Right lobe of liver (tissue), 6 donors: ENCODE results near the gene PCIF1. TPM values are rescaled to one million over a fixed set of nuclear protein-coding genes. Genes with fewer than 3 reads are reported as not detected.

Experiments
- ATAC-seq, 4 donors: fragments of 200-7000 bp; cut with Tn5 transposase; one replicate each; pipeline ENCODE4 v1.9.1; 2020; ENCODE audit warnings: mild to moderate bottlenecking in 4 of 4, moderate library complexity in 4 of 4
- DNase-seq, 3 donors: peaks; one replicate each; pipeline ENCODE4 v3.0.0-alpha.2; 2020
- H3K27ac ChIP-seq, 3 donors: fragments of 200-600 bp; one replicate each; pipeline ENCODE4 v1.8.0; 2022
- H3K27me3 ChIP-seq, 2 donors: fragments of 200-600 bp; one replicate each; pipeline ENCODE4 v1.8.0; 2022
- H3K36me3 ChIP-seq, 4 donors: fragments of 200-600 bp; sonication (generic) in 1 of 4; one replicate each; pipeline versions ENCODE4 v1.5.1 to v1.8.0; 2017 to 2022; ENCODE audit warnings: control low read depth in 1 of 4
- H3K4me1 ChIP-seq, 4 donors: fragments of 200-600 bp; sonication (generic) in 1 of 4; one replicate each; pipeline versions ENCODE4 v1.5.1 to v1.8.0; 2017 to 2022; ENCODE audit warnings: control low read depth in 1 of 4
- H3K4me3 ChIP-seq, 3 donors: fragments of 200-600 bp; one replicate each; pipeline ENCODE4 v1.8.0; 2022
- H3K9me3 ChIP-seq, 4 donors: fragments of 200-600 bp; sonication (generic) in 1 of 4; one replicate each; pipeline versions ENCODE4 v1.5.1 to v1.8.0; 2017 to 2022; ENCODE audit warnings: control low read depth in 1 of 4
- CTCF ChIP-seq, 4 donors: fragments of 200-600 bp in 3 of 4; fragments of 450-650 bp in 1 of 4; IDR thresholded peaks; one replicate each; pipeline versions ENCODE4 v1.5.1 to v1.8.0; 2016 to 2022; ENCODE audit warnings: antibody characterized with exemption in 4 of 4, mild to moderate bottlenecking in 2 of 4
- POLR2A ChIP-seq: fragments of 450-650 bp; IDR thresholded peaks from one replicate; pipeline ENCODE4 v1.6.1; 2017; ENCODE audit warnings: antibody characterized with exemption, mild to moderate bottlenecking
- WGBS: methylation state at CpG from one replicate; pipeline ENCODE4 v1.1.6; 2018; ENCODE audit warnings: low coverage, low lambda C conversion rate; ENCODE audit not compliant: insufficient coverage; ENCODE audit errors: missing lambda C conversion rate; 5-methylcytosine and 5-hydroxymethylcytosine counted together
- intact Hi-C, 2 donors: fragments of 100-400 bp; cut with DNase I; formaldehyde crosslinking; loops; one replicate each; pipeline versions ENCODE4 v1.11.2 to v1.14.1; 2022
- total RNA-seq, 6 experiments: library from RNA; depleted of rRNA in 2 of 6; stranded (reverse); fragments of >200 nt in 2 of 6; fragmentation: NEBNext Ultra II Directional in 3 of 6; extraction: Animal tissue kit (Norgen Biotek cat#: 25700) in 3 of 6; gene quantifications; one replicate each; pipeline versions ENCODE4 v1.1.0 to v1.2.4, GENCODE V29; 2016 to 2023
- donor health status: DM: no; HTN: yes; CAD: no.
- donor health status: DM: no; HTN: no; CAD: no.
- donor health status: DM: no; HTN: no; CAD: no.
- donor health status: DM: no; HTN: yes; CAD: no.
- donor health status: DM: no; HTN: yes; CAD: no.

PCIF1 gene
- total RNA-seq, 6 experiments from 2014 or later: 7.8 to 12.1 (median 9.5) TPM

- DNase-seq (peak in 2 of 3 donors; percentile 69 to 77), ATAC-seq (peak; percentile 31 to 62 (median 47))
- Histone ChIP-seq H3K27me3 (no peaks in the 10 kb centered on the region), H3K27ac (peak within 1 kb of the TSS; percentile 47 to 69 (median 65)), H3K4me3 (peak within 1 kb of the TSS; percentile 20 to 46 (median 22)), H3K36me3 (no peaks in the 10 kb centered on the region), H3K4me1 (peaks cover 0 to 2% (median 0%) of the 10 kb centered on the region in 4 donors), H3K9me3 (no peaks in the 10 kb centered on the region)
- TF ChIP-seq POLR2A: peak; percentile 64
- TF ChIP-seq CTCF (IDR thresholded peaks at IDR 0.05): no peak
- intact Hi-C loops: no loop called here
- 5% methylated on average over 12 of the region's 58 CpGs for WGBS
These were observed 22.8 kb upstream of the PCIF1 start, which contains the start of gene PLTP for GRCh38 chr20:45911486-45912343. Gene PLTP (minus strand): TSS chr20:45912155. CDS start chr20:45911452, 703 bp downstream.

- Histone ChIP-seq H3K36me3 (no peaks in the 10 kb centered on the region), H3K27me3 (no peaks in the 10 kb centered on the region), H3K4me1 (peaks cover 0 to 2% (median 0%) of the 10 kb centered on the region in 4 donors), H3K9me3 (no peaks in the 10 kb centered on the region), H3K4me3 (peak overlapping the region in 2 of 3 donors; percentile 20 to 46), H3K27ac (peak overlapping the region in 2 of 3 donors; percentile 65 to 69)
- DNase-seq (no peak), ATAC-seq (no peak)
- intact Hi-C loops: no loop called here
- WGBS: 26% methylated on average over 4 of the region's 4 CpGs
- TF ChIP-seq CTCF (IDR thresholded peaks at IDR 0.05) (no peak), POLR2A (no peak)
These were observed 22.2 kb upstream of the PCIF1 start for GRCh38 chr20:45912344-45912682.

GRCh38 chr20:45913116-45913515 lies 21.4 kb upstream of the PCIF1 start:
- no peak overlapping the region for H3K27ac ChIP-seq
- ATAC-seq: peak in 1 of 4 donors; percentile 2
- 34% methylated on average over 5 of the region's 5 CpGs for WGBS

GRCh38 chr20:45917790-45918141 lies 16.7 kb upstream of the PCIF1 start:
- no peaks in the 10 kb centered on the region for H3K27me3 ChIP-seq
- DNase-seq (no peak), ATAC-seq (no peak)
- TF ChIP-seq POLR2A (no peak), CTCF (IDR thresholded peaks at IDR 0.05) (no peak)
- intact Hi-C loops: no loop called here
- peak overlapping the region in 1 of 3 donors; percentile 35 for H3K27ac ChIP-seq
- H3K4me3 ChIP-seq: no peak overlapping the region
- WGBS: 62% methylated on average over 5 of the region's 5 CpGs
- no peaks in the 10 kb centered on the region for H3K36me3 ChIP-seq
- no peaks in the 10 kb centered on the region for H3K9me3 ChIP-seq
- H3K4me1 ChIP-seq: peaks cover 0 to 4% (median 0%) of the 10 kb centered on the region in 4 donors

More at GRCh38 chr20:45913116-45913515, 21.4 kb upstream of the PCIF1 start:
- DNase-seq: no peak
- intact Hi-C loops: no loop called here
- Histone ChIP-seq H3K36me3 (no peaks in the 10 kb centered on the region), H3K4me3 (no peak overlapping the region), H3K27me3 (no peaks in the 10 kb centered on the region), H3K4me1 (peaks cover 0 to 2% (median 0%) of the 10 kb centered on the region in 4 donors), H3K9me3 (no peaks in the 10 kb centered on the region)
- TF ChIP-seq POLR2A: no peak
- no peak for TF ChIP-seq CTCF (IDR thresholded peaks at IDR 0.05)
